ENCODE results near the gene PBX1. TPM values are rescaled to one million over a fixed set of nuclear protein-coding genes. Genes with fewer than 3 reads are reported as not detected.

The PBX1 gene
- total RNA-seq, 2 experiments from 2014 or later: 0.18 to 0.37 TPM

DNA sequence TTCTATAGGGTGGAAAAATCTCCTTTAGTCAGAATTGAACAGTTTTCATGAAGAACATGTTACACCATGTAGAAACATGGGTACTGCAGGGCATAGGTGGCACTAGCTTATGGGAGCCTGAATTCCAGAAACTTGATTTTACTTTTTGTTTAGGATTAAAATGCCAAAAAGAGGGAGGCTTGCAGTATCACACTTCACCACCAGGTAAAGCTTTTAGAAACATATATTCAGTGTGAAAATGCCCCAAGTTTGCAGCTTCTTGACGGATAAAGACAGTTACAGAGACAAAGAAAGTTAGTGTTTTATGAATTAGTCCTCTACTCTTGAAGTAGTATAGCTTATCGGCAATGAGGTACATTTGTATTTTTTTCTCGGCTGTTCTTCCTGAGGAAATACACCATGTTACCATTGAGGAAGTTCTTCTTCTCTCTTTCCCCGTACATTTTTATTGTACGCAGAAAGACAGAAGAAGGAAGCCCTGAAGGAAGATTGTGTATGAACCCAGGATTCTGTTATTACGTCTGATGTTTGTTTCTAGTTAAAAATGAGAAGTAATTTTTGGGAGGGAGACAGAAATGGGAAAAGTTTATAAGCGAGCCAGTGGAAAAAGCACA, 66.1 kb downstream of the PBX1 start:
- H3K27me3 Mint-ChIP-seq: peaks cover 2% of the 10 kb centered on the region

DNA sequence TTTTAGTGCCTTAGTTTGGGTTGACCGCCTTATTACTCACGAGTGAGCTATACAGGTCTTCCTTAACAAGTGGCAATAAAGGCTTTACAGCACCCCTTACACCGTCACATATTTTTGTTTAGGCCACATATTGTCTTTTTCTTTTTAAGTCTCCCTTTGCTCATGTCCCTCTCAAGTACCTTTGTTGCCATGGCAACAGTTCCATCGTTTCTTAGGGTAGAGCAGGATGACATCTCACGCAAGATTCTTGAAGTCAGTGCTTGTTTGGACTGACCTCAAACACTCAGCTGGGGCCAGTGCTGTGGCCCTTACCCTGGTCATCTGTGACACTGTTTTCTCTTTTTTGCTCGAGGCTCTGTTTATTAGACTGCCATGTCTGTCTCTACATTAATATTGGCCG, 69.8 kb downstream of the PBX1 start:
- ChIA-PET POLR2A (no interaction called here), CTCF (no interaction called here)
- DNase-seq: no peak
- no peaks in the 10 kb centered on the region for H3K9me3 Mint-ChIP-seq (ENCODE audit: low read depth)
- no peak overlapping the region for H3K4me3 Mint-ChIP-seq
- H3K27ac Mint-ChIP-seq: no peak overlapping the region
- intact Hi-C loops (cut with DNase I, micrococcal nuclease): no loop called here
- no peaks in the 10 kb centered on the region for H3K36me3 Mint-ChIP-seq (ENCODE audit: low read depth)
- peaks cover 2% of the 10 kb centered on the region for H3K27me3 Mint-ChIP-seq
- peaks cover 3% of the 10 kb centered on the region for H3K4me1 Mint-ChIP-seq
- ATAC-seq: no peak

More for the DNA sequence above, 66.1 kb downstream of the PBX1 start:
- H3K4me3 Mint-ChIP-seq: no peak overlapping the region
- no peak overlapping the region for H3K27ac Mint-ChIP-seq
- no peaks in the 10 kb centered on the region for H3K36me3 Mint-ChIP-seq (ENCODE audit: low read depth)
- H3K9me3 Mint-ChIP-seq (ENCODE audit: low read depth): no peaks in the 10 kb centered on the region
- ChIA-PET POLR2A (interaction anchor here (0.6 kb wide), 1 partner anchor 22 kb away, joined by 3 read pairs; no protein-coding TSS in a partner anchor), CTCF (interaction anchor here (0.6 to 1.6 kb wide), 5 partner anchors 9 to 737 kb away, joined by 3 to 6 read pairs (median 3); no protein-coding TSS in a partner anchor)
- DNase-seq (no peak), ATAC-seq (no peak)
- intact Hi-C loops (cut with DNase I, micrococcal nuclease): no loop called here
- peaks cover 3% of the 10 kb centered on the region for H3K4me1 Mint-ChIP-seq

DNA sequence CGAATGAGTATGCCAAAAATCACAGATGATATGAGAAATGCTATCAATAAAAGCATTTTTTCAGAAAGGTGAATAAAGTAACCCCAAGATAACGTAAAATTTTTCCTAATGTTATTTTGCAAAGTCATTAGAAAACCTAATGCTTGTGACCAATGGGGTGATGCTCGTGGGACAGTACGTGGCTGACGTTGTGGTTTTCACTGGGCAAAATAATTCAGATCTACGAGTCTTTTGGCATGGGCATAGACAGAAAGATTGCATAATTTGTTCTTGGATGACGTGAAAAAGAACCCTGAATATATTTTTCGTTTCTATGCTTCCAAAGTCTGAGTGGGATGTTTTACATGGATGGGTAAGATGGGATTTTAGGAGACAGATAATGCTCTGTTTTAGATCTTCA, 71.0 kb downstream of the PBX1 start:
- H3K27ac Mint-ChIP-seq: no peak overlapping the region
- no peak overlapping the region for H3K4me3 Mint-ChIP-seq
- DNase-seq: no peak
- H3K36me3 Mint-ChIP-seq (ENCODE audit: low read depth): no peaks in the 10 kb centered on the region
- no peaks in the 10 kb centered on the region for H3K9me3 Mint-ChIP-seq (ENCODE audit: low read depth)
- ChIA-PET POLR2A (no interaction called here), CTCF (no interaction called here)
- H3K27me3 Mint-ChIP-seq: peaks cover 2% of the 10 kb centered on the region
- ATAC-seq: no peak
- intact Hi-C loops (cut with DNase I, micrococcal nuclease): no loop called here
- peaks cover 3% of the 10 kb centered on the region for H3K4me1 Mint-ChIP-seq

DNA sequence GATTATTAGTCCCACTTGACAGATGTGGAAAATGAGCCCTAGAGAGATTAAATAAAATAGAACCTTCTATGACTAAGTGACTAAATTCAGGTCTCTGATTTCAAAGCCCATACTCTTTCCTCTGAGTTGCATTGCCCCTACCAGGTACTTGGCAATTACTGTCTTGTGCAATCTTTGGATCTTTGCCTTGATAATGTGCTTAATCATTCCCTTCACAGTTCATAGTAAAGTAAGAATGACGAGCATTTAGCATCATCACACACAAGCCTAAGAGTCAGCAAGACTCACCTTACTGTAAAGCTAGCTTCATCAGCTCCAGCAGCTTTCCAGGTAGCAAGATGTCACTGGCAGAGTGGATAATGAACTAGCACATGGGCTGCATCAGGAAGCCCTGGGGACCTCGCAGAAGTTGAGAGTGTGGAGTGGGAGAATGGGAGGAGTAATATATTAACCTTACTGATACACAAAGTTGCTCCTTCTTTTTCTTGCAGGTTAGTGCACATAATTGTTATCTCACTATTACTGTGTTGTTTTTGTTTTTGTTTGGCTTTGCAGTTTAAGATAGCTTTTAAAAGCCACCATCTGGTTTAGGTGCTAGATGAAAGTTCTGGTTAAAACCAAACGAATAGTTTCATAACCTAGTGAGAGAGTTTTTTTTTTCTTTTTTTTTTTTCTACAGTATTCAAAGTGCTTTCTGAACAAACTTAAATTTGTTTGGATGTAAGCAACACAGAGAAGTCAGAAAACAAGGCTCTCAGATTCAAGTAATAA, 71.8 kb downstream of the PBX1 start:
- no peak overlapping the region for H3K27ac Mint-ChIP-seq

DNA sequence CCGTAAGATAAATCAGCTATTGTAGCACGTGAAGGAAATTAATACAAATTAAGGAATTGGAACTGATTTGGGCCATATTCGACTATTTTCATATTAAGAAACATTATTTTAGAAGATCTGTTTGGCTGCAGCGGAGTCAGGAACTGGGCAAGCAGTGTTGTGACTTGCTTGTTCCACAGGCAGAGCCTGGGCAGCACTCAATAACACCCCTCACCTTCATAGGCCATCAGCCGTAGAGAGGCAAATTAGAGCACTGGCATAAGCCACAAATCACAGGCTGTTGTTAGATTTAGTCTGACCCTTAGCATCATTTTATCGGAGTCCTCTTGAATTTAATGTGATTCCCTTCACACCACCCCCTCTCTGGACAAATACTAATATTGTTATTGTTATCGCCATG, 72.8 kb downstream of the PBX1 start:
- no peak for DNase-seq
- Mint-ChIP-seq H3K9me3 (ENCODE audit: low read depth) (no peaks in the 10 kb centered on the region), H3K27me3 (peaks cover 2% of the 10 kb centered on the region), H3K27ac (no peak overlapping the region), H3K4me1 (no peaks in the 10 kb centered on the region), H3K36me3 (ENCODE audit: low read depth) (no peaks in the 10 kb centered on the region), H3K4me3 (no peak overlapping the region)
- ChIA-PET POLR2A (no interaction called here), CTCF (no interaction called here)
- intact Hi-C loops (cut with DNase I, micrococcal nuclease): no loop called here
- no peak for ATAC-seq

More for the DNA sequence above, 71.8 kb downstream of the PBX1 start:
- Mint-ChIP-seq H3K9me3 (ENCODE audit: low read depth) (no peaks in the 10 kb centered on the region), H3K27me3 (peaks cover 2% of the 10 kb centered on the region), H3K36me3 (ENCODE audit: low read depth) (no peaks in the 10 kb centered on the region), H3K4me3 (no peak overlapping the region), H3K4me1 (no peaks in the 10 kb centered on the region)
- DNase-seq: no peak
- no peak for ATAC-seq
- intact Hi-C loops (cut with DNase I, micrococcal nuclease): no loop called here
- CTCF ChIA-PET: no interaction called here
- POLR2A ChIA-PET: no interaction called here

DNA sequence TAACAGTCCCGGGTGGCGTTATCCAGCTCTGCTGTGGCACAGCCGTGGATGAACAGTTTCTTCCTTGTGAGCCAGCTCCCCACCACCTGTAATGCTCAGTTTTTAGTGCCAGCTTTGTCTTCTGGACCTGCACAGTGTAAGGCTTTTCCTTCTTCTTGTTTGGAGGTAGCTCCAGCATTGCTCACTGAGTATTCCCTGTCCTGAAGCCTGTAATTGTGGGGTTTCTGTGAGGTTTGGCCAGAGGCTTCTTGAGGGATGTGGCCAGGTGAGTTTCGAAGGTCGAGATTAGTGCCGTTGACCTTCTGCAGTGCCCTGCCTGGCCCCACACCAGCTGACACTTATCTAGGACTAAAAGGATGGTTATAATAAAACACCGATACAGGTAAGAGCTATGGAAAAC, 75.0 kb downstream of the PBX1 start:
- CTCF ChIA-PET: interaction anchor here (0.5 to 1.4 kb wide), 3 partner anchors 9 to 955 kb away, joined by 3 to 6 read pairs (median 3); no protein-coding TSS in a partner anchor
- Mint-ChIP-seq H3K9me3 (ENCODE audit: low read depth) (no peaks in the 10 kb centered on the region), H3K27ac (no peak overlapping the region), H3K4me1 (no peaks in the 10 kb centered on the region), H3K27me3 (peaks cover 2% of the 10 kb centered on the region), H3K36me3 (ENCODE audit: low read depth) (no peaks in the 10 kb centered on the region), H3K4me3 (no peak overlapping the region)
- DNase-seq (no peak), ATAC-seq (no peak)
- POLR2A ChIA-PET: no interaction called here
- intact Hi-C loops (cut with DNase I, micrococcal nuclease): no loop called here

DNA sequence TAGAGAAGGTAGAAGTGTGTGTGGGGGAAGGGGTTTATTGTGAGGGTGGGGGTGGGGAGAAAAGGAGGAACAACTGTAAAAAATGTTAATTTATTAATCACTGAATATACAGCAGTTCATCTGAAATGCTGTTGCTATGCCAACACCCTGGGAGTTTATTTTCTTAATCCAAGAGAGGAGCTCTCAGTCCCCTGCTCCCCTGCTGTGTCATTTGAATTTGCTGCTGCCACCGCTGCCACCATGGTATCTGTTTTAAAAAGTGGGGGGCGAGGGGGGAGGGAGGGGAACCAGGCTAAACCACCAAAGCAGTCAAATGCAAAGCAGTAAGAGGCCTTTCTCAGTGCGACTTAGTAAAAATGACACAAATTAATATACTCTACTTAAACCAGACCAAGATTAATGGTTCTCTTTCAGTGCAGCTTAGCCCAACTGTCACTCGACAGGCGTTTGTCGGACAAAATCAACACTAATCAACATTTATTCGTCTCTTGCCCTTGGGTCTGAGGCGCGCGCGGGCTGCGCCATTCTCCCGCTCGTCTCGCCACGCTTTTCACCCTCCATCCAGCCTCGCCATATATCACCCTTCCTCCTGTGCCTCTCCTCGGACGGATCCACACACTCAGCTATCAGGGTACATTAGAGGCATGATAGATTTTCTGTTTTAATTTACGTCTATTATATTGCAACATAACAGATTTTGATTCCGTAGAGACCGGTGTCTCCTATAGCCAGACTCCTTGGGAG, 76.2 kb downstream of the PBX1 start:
- H3K4me3 Mint-ChIP-seq: no peak overlapping the region
- peaks cover 2% of the 10 kb centered on the region for H3K27me3 Mint-ChIP-seq
- H3K27ac Mint-ChIP-seq: no peak overlapping the region

DNA sequence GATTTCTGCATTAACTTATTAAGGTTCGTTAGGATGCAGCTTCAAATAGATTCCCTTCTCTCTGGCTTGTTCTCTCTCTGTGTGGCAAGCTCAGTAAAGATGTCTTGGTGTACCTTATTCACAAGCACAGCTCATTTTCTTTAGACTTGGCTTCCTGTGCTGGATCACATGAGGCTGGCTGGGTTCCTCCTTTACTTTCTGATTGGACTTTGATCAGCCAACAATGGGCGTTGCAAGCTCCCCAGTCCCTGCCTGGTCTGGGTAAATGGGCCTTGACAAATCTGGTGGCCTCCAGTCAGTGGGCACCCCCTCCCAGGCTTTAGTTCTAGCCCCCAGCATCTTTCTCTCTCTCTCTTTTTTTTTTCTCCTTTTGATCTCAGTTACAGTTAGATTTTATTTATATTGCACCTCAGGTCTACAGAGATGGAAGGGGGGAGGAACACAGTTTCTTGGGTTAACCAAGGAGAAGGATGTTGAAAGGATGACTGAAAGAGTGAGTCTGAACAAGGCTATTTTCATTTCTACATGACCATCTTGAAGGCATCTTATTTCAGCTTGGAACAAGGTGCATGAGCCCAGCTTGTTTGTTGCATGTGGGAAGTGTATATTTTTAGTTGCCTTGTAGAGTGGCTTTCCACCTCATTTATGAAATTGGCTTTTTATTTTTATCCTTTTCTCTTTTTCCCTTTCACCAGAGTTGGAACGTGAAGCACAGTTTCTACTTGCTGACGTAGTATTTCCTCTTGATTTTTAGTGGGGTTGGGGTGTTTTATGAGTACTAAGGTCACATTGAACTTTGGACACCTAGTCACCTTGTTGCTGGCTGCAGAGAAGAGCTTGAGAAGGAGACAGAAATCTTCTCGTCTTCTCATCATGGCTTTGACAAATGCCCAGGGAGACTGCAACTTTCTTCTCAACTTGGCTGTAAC, 77.1 kb downstream of the PBX1 start:
- ATAC-seq (no peak), DNase-seq (no peak)
- ChIA-PET CTCF (no interaction called here), POLR2A (no interaction called here)
- Mint-ChIP-seq H3K27me3 (peaks cover 2% of the 10 kb centered on the region), H3K4me1 (no peaks in the 10 kb centered on the region), H3K36me3 (ENCODE audit: low read depth) (no peaks in the 10 kb centered on the region), H3K9me3 (ENCODE audit: low read depth) (no peaks in the 10 kb centered on the region), H3K4me3 (no peak overlapping the region), H3K27ac (no peak overlapping the region)
- intact Hi-C loops (cut with DNase I, micrococcal nuclease): no loop called here

More for the DNA sequence above, 76.2 kb downstream of the PBX1 start:
- Mint-ChIP-seq H3K36me3 (ENCODE audit: low read depth) (no peaks in the 10 kb centered on the region), H3K4me1 (no peaks in the 10 kb centered on the region), H3K9me3 (ENCODE audit: low read depth) (no peaks in the 10 kb centered on the region)
- ChIA-PET CTCF (no interaction called here), POLR2A (no interaction called here)
- intact Hi-C loops (cut with DNase I, micrococcal nuclease): no loop called here
- ATAC-seq (no peak), DNase-seq (no peak)

DNA sequence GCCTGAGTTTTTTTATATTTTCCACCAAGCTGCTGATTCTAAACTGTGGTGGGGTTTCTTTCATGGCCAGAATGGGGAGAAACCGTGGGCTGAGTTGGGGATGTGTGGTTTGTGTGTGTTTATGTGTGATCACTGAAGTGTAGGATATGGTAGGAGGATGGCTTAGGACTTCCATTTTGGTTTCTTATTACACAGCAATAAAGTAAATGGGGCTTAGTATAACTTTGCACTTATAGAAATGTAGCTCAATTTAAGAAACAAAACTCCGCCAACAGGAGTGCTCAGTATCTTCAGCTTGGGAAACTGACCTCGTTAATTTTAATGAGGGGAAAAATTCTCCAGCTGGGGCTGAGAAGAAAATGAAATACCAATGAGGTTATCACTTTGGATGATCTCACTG, 77.8 kb downstream of the PBX1 start:
- ChIA-PET POLR2A (no interaction called here), CTCF (no interaction called here)
- Mint-ChIP-seq H3K4me3 (no peak overlapping the region), H3K27ac (no peak overlapping the region), H3K36me3 (ENCODE audit: low read depth) (no peaks in the 10 kb centered on the region), H3K9me3 (ENCODE audit: low read depth) (no peaks in the 10 kb centered on the region), H3K4me1 (no peaks in the 10 kb centered on the region), H3K27me3 (peaks cover 2% of the 10 kb centered on the region)
- ATAC-seq: no peak
- no peak for DNase-seq
- intact Hi-C loops (cut with DNase I, micrococcal nuclease): no loop called here

DNA sequence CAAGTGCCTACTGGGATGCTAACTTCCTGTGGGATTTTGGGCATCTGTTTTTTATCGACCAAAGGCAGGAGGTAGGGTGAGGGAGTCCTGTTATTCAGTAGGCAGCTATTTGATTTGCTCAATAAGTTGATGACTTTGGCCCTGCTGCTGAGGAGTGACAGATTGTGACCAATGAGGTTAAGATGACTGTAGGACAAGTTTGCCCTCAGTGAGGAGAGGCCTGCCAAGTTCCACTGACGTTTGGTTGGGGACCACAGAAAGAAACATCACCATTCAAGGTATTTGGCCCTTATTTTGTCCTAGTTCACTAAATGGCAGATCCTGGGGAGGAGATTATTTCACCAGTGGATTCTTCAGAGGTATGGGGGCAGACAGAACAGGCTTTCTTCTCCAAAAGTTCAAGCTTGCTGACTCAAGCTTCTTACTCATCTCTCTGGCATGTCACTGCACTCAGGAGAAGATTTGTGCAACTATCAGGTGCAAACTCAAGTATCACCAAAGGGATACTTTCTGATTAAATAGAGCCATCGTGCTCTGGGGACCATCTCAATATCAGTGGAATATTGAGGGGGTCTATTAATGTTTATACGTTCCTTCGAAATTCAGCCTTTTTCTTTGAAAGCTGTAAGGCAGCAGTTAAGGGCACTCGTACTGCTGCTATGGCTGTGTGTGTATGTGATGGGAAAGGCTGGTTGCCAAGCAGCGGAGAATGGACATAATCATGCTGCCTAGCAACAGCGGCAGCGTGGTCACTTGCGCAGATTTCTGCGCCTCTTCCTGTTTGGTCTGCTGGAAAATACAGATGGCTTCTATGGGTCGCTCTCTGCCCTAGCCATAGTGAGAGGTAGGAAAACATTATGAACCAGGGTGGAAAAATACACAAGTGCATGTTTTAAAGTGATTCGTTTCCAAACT, 78.7 kb downstream of the PBX1 start:
- intact Hi-C loops (cut with DNase I, micrococcal nuclease): no loop called here
- ATAC-seq (no peak), DNase-seq (no peak)
- H3K9me3 Mint-ChIP-seq (ENCODE audit: low read depth): no peaks in the 10 kb centered on the region
- CTCF ChIA-PET: no interaction called here
- no peaks in the 10 kb centered on the region for H3K36me3 Mint-ChIP-seq (ENCODE audit: low read depth)
- H3K27me3 Mint-ChIP-seq: no peaks in the 10 kb centered on the region
- H3K4me3 Mint-ChIP-seq: no peak overlapping the region
- no peaks in the 10 kb centered on the region for H3K4me1 Mint-ChIP-seq
- H3K27ac Mint-ChIP-seq: no peak overlapping the region
- POLR2A ChIA-PET: no interaction called here

All from activated CD4-positive, alpha-beta T cell treated with anti-CD3 and anti-CD28 coated beads for 36 hours (primary cell).